Astrocyte (in vitro differentiated cells and primary cell): ENCODE measurements around the gene SSBP3. TPM values are rescaled to one million over a fixed set of nuclear protein-coding genes. Genes with fewer than 3 reads are reported as not detected.
A peak's percentile ranks its signal among the peaks of the same experiment; 100 is the strongest.

Experiments
- DNase-seq: peaks from one replicate; pipeline ENCODE4 v3.0.0-alpha.2; 2010; ENCODE audit warnings: low read depth
- FAIRE-seq: peaks from 2 replicates; lab custom pipeline; 2011; peaks lifted over from hg19 to GRCh38; lab: Jason Lieb, UNC
- H2AFZ ChIP-seq: 2 replicates; pipeline ENCODE4 v1.6.0; 2012; ENCODE audit warnings: low read depth, low read length, inconsistent platforms
- H3K27ac ChIP-seq: 2 replicates; pipeline ENCODE4 v1.5.1; 2011; ENCODE audit warnings: low read depth, low read length, inconsistent platforms
- H3K27me3 ChIP-seq: 2 replicates; pipeline ENCODE4 v1.6.0; 2011; ENCODE audit warnings: low read length, inconsistent platforms; ENCODE audit not compliant: insufficient read depth
- H3K36me3 ChIP-seq: 2 replicates; pipeline ENCODE4 v1.5.1; 2011; ENCODE audit warnings: low read length, inconsistent platforms; ENCODE audit not compliant: insufficient read depth
- H3K4me1 ChIP-seq: 2 replicates; pipeline ENCODE4 v1.5.1; 2011; ENCODE audit warnings: low read length, inconsistent platforms; ENCODE audit not compliant: insufficient read depth
- H3K4me2 ChIP-seq: 2 replicates; pipeline ENCODE4 v1.6.0; 2012; ENCODE audit warnings: low read length, inconsistent platforms
- H3K4me3 ChIP-seq: 2 replicates; pipeline ENCODE4 v1.5.1; 2011; ENCODE audit warnings: low read depth, mild to moderate bottlenecking, low read length, inconsistent platforms; ENCODE audit not compliant: insufficient read depth
- H3K79me2 ChIP-seq: 2 replicates; pipeline ENCODE4 v1.6.0; 2012; ENCODE audit warnings: mild to moderate bottlenecking, low read length, inconsistent platforms; ENCODE audit not compliant: insufficient read depth
- H3K9ac ChIP-seq: 2 replicates; pipeline ENCODE4 v1.6.0; 2012; ENCODE audit warnings: mild to moderate bottlenecking, low read length, inconsistent platforms
- H3K9me3 ChIP-seq: 2 replicates; pipeline ENCODE4 v1.5.1; 2012; ENCODE audit warnings: low read depth, mild to moderate bottlenecking, low read length, inconsistent platforms; ENCODE audit not compliant: insufficient read depth
- H4K20me1 ChIP-seq: 2 replicates; pipeline ENCODE4 v1.6.0; 2012; ENCODE audit warnings: low read length, inconsistent platforms; ENCODE audit not compliant: insufficient read depth
- H3K27ac Mint-ChIP-seq: one replicate; pipeline ENCODE4 v1.8.0; 2021; ENCODE audit warnings: mild to moderate bottlenecking, mixed read lengths; ENCODE audit not compliant: unreplicated experiment
- H3K27me3 Mint-ChIP-seq: one replicate; pipeline ENCODE4 v1.8.0; 2021; ENCODE audit warnings: low read depth, mixed read lengths; ENCODE audit not compliant: unreplicated experiment
- H3K36me3 Mint-ChIP-seq: one replicate; pipeline ENCODE4 v1.8.0; 2021; ENCODE audit warnings: low read depth, mixed read lengths; ENCODE audit not compliant: unreplicated experiment
- H3K4me1 Mint-ChIP-seq: one replicate; pipeline ENCODE4 v1.8.0; 2021; ENCODE audit warnings: low read depth, mixed read lengths; ENCODE audit not compliant: unreplicated experiment
- H3K4me3 Mint-ChIP-seq: one replicate; pipeline ENCODE4 v1.8.0; 2021; ENCODE audit warnings: mild to moderate bottlenecking, moderate library complexity, mixed read lengths; ENCODE audit not compliant: unreplicated experiment
- H3K9me3 Mint-ChIP-seq: one replicate; pipeline ENCODE4 v1.8.0; 2021; ENCODE audit warnings: mild to moderate bottlenecking, mixed read lengths; ENCODE audit not compliant: unreplicated experiment
- CTCF ChIP-seq: IDR thresholded peaks from 2 replicates; pipeline ENCODE4 v1.5.1; 2011; ENCODE audit warnings: low read depth, mild to moderate bottlenecking, inconsistent platforms, low read length, moderate library complexity; ENCODE audit not compliant: insufficient read depth
- EZH2 ChIP-seq: IDR thresholded peaks from 2 replicates; pipeline ENCODE4 v1.6.1; 2012; ENCODE audit warnings: mild to moderate bottlenecking, low read length, inconsistent platforms; ENCODE audit not compliant: insufficient read depth
- total RNA-seq: library from RNA; stranded (reverse); gene quantifications from 2 replicates; pipeline ENCODE4 v1.2.1, GENCODE V29; 2021

The SSBP3 gene
- total RNA-seq, 1 donor from 2014 or later: 89.8 TPM

GRCh38 chr1:54220004-54220811 lies 186.0 kb downstream of the SSBP3 start:
- H3K27ac Mint-ChIP-seq: peak overlapping the region; percentile 90
- H3K4me1 Mint-ChIP-seq: peaks cover 21% of the 10 kb centered on the region
- Histone ChIP-seq H3K9me3 (no peaks in the 10 kb centered on the region), H3K36me3 (peaks cover 29% of the 10 kb centered on the region), H3K4me3 (no peak overlapping the region), H3K79me2 (no peaks in the 10 kb centered on the region), H3K27me3 (no peaks in the 10 kb centered on the region), H3K27ac (no peak overlapping the region), H3K9ac (no peak overlapping the region), H2AFZ (no peak overlapping the region), H3K4me2 (no peak overlapping the region), H3K4me1 (peaks cover 10% of the 10 kb centered on the region), H4K20me1 (peaks cover 23% of the 10 kb centered on the region)
- no peak overlapping the region for H3K4me3 Mint-ChIP-seq
- FAIRE-seq (no peak), DNase-seq (peak; percentile 17)
- peaks cover 24% of the 10 kb centered on the region for H3K36me3 Mint-ChIP-seq
- H3K9me3 Mint-ChIP-seq: no peaks in the 10 kb centered on the region
- H3K27me3 Mint-ChIP-seq: no peaks in the 10 kb centered on the region
- no peak for TF ChIP-seq CTCF
- TF ChIP-seq EZH2: no peak

- H3K36me3 ChIP-seq: peaks cover 34% of the 10 kb centered on the region
Observed at GRCh38 chr1:54219688-54220003, 186.5 kb downstream of the SSBP3 start.

GRCh38 chr1:54218883-54219687 lies 187.1 kb downstream of the SSBP3 start:
- Histone ChIP-seq H4K20me1 (peaks cover 24% of the 10 kb centered on the region), H3K9ac (no peak overlapping the region), H3K4me1 (peaks cover 10% of the 10 kb centered on the region), H3K27me3 (no peaks in the 10 kb centered on the region), H3K4me2 (no peak overlapping the region), H3K4me3 (no peak overlapping the region), H3K9me3 (no peaks in the 10 kb centered on the region), H2AFZ (no peak overlapping the region), H3K27ac (no peak overlapping the region), H3K36me3 (peaks cover 40% of the 10 kb centered on the region), H3K79me2 (no peaks in the 10 kb centered on the region)
- DNase-seq: no peak
- peaks cover 18% of the 10 kb centered on the region for H3K36me3 Mint-ChIP-seq
- peaks cover 18% of the 10 kb centered on the region for H3K4me1 Mint-ChIP-seq
- H3K27ac Mint-ChIP-seq: no peak overlapping the region
- TF ChIP-seq EZH2 (no peak), CTCF (no peak)
- no peaks in the 10 kb centered on the region for H3K9me3 Mint-ChIP-seq
- H3K4me3 Mint-ChIP-seq: no peak overlapping the region
- no peaks in the 10 kb centered on the region for H3K27me3 Mint-ChIP-seq
- FAIRE-seq: no peak

More at GRCh38 chr1:54219688-54220003, 186.5 kb downstream of the SSBP3 start:
- Histone ChIP-seq H3K27ac (no peak overlapping the region), H2AFZ (no peak overlapping the region), H3K79me2 (no peaks in the 10 kb centered on the region), H3K9me3 (no peaks in the 10 kb centered on the region), H3K27me3 (no peaks in the 10 kb centered on the region), H3K4me3 (no peak overlapping the region), H3K9ac (no peak overlapping the region), H4K20me1 (peaks cover 24% of the 10 kb centered on the region), H3K4me2 (no peak overlapping the region), H3K4me1 (peaks cover 10% of the 10 kb centered on the region)
- no peak for DNase-seq
- Mint-ChIP-seq H3K27me3 (no peaks in the 10 kb centered on the region), H3K4me1 (peaks cover 18% of the 10 kb centered on the region), H3K9me3 (no peaks in the 10 kb centered on the region), H3K4me3 (no peak overlapping the region), H3K36me3 (peaks cover 23% of the 10 kb centered on the region), H3K27ac (peak overlapping the region; percentile 90)
- no peak for TF ChIP-seq EZH2
- FAIRE-seq: no peak
